K562 (cell line): Measurements from ENCODE around the gene PKIB. TPM values are rescaled to one million over a fixed set of nuclear protein-coding genes. Genes with fewer than 3 reads are reported as not detected.

ENCODE experiments used
- ATAC-seq: fragments of 200-7000 bp; cut with Tn5 transposase; 3 replicates; pipeline ENCODE4 v1.9.1; 2020; ENCODE audit warnings: moderate library complexity
- BruUV-seq: library from RNA; stranded (reverse); fragments of 400-500 nt; replicated peaks from 2 replicates; lab custom pipeline; 2021; lab: Mats Ljungman, UMichigan
- CTCF ChIA-PET: fragments of 300-600 bp; formaldehyde crosslinking; extraction: SDS; loops from one replicate; lab custom pipeline; 2021; ENCODE audit warnings: low intra/inter-chr PET ratio; lab: Yijun Ruan, JAX
- POLR2A ChIA-PET: fragments of 300-600, 350-650 bp; sonication (Branson Sonifier 250); formaldehyde crosslinking; extraction: SDS; loops from one replicate; lab custom pipeline; 2021; ENCODE audit warnings: antibody characterized with exemption, inconsistent platforms; lab: Yijun Ruan, JAX
- DNase-seq, 4 experiments: peaks; one replicate each; pipeline versions ENCODE4 v3.0.0 to v3.0.0-alpha.2; 2011 to 2018; ENCODE audit warnings: low spot score in 3 of 4, mixed read lengths in 3 of 4; ENCODE audit errors: extremely low read depth in 1 of 4
- FAIRE-seq: peaks from 2 replicates; lab custom pipeline; 2011; peaks lifted over from hg19 to GRCh38; lab: Jason Lieb, UNC
- H2AFZ ChIP-seq: 2 replicates; pipeline ENCODE4 v1.6.0; 2011; ENCODE audit warnings: low read depth, low read length, control low read depth, inconsistent platforms
- H3K27ac ChIP-seq: fragments of 200-600 bp; 3 replicates; pipeline ENCODE4 v1.8.0; 2011; ENCODE audit warnings: low read depth, mild to moderate bottlenecking, control low read depth, inconsistent platforms, low read length, moderate library complexity, mixed read lengths; ENCODE audit errors: extremely low read depth
- H3K27me3 ChIP-seq, 2 experiments: fragments of 300-600 bp in 1 of 2; 2 replicates in 1 of 2; 3 replicates in 1 of 2; pipeline versions ENCODE4 v1.6.0 to v1.8.0; 2011; ENCODE audit warnings: inconsistent platforms in 2 of 2, low read length in 2 of 2, mild to moderate bottlenecking in 1 of 2, mixed read lengths in 1 of 2, moderate library complexity in 1 of 2; ENCODE audit not compliant: control insufficient read depth in 2 of 2, insufficient read depth in 2 of 2
- H3K36me3 ChIP-seq: fragments of 300-600 bp; 3 replicates; pipeline ENCODE4 v1.8.0; 2011; ENCODE audit warnings: mild to moderate bottlenecking, low read length, inconsistent platforms; ENCODE audit not compliant: control insufficient read depth, insufficient read depth
- H3K4me1 ChIP-seq, 2 experiments: fragments of 200-600 bp in 1 of 2; replicated peaks in 1 of 2; 2 replicates in 1 of 2; 3 replicates in 1 of 2; pipeline versions ENCODE4 v1.5.1 to v1.8.0; 2011; ENCODE audit warnings: inconsistent platforms in 2 of 2, low read length in 2 of 2, mild to moderate bottlenecking in 1 of 2, mixed read lengths in 1 of 2, moderate library complexity in 1 of 2; ENCODE audit not compliant: control insufficient read depth in 2 of 2, insufficient read depth in 2 of 2
- H3K4me2 ChIP-seq: 2 replicates; pipeline ENCODE4 v1.6.1; 2011; ENCODE audit warnings: low read length, control low read depth, inconsistent platforms, mixed read lengths; ENCODE audit not compliant: insufficient read depth
- H3K4me3 ChIP-seq: fragments of 200-600 bp; sonication (generic), shearing (Covaris generic); 2 replicates; pipeline ENCODE4 v1.5.1; 2016; ENCODE audit warnings: control low read depth, inconsistent platforms
- H3K79me2 ChIP-seq: fragments of 200-600 bp; 3 replicates; pipeline ENCODE4 v1.8.0; 2011; ENCODE audit warnings: low read length, inconsistent platforms; ENCODE audit not compliant: control insufficient read depth, insufficient read depth
- H3K9ac ChIP-seq, 2 experiments: 2 replicates each; pipeline versions ENCODE4 v1.6.0 to v1.6.1; 2011; ENCODE audit warnings: low read depth in 2 of 2, low read length in 2 of 2, control low read depth in 1 of 2, inconsistent platforms in 1 of 2, mild to moderate bottlenecking in 1 of 2, mixed read lengths in 1 of 2; ENCODE audit not compliant: insufficient read depth in 1 of 2
- H3K9me1 ChIP-seq: one replicate; pipeline ENCODE4 v1.6.0; 2011; ENCODE audit warnings: inconsistent platforms, mild to moderate bottlenecking, low read length, moderate library complexity; ENCODE audit not compliant: control insufficient read depth, insufficient read depth
- H3K9me3 ChIP-seq: replicated peaks from 2 replicates; pipeline ENCODE4 v1.5.1; 2011; ENCODE audit warnings: low read depth, low read length, inconsistent platforms; ENCODE audit not compliant: control insufficient read depth, insufficient read depth
- H4K20me1 ChIP-seq: replicated peaks from 2 replicates; pipeline ENCODE4 v1.6.1; 2011; ENCODE audit warnings: low read length, inconsistent platforms, mixed read lengths; ENCODE audit not compliant: control insufficient read depth, insufficient read depth
- CCNT2 ChIP-seq: IDR thresholded peaks from 2 replicates; pipeline ENCODE4 v1.6.1; 2011; ENCODE audit warnings: borderline replicate concordance, low read depth, mild to moderate bottlenecking, moderate library complexity, mixed read lengths, low read length; ENCODE audit not compliant: insufficient read length; ENCODE audit errors: extremely low read depth
- ELK3 ChIP-seq: fragments of 450-650 bp; formaldehyde crosslinking; IDR thresholded peaks from 2 replicates; pipeline ENCODE4 v1.4.0; 2020; ENCODE audit warnings: mild to moderate bottlenecking
- ETS1 ChIP-seq: conservative IDR thresholded peaks from 2 replicates; pipeline ENCODE4 v1.6.1; 2011; ENCODE audit warnings: low read depth, mild to moderate bottlenecking, low read length; ENCODE audit not compliant: control insufficient read depth
- ETV1 ChIP-seq: fragments of 450-650 bp; conservative IDR thresholded peaks from 2 replicates; pipeline ENCODE4 v1.6.1; 2016; ENCODE audit warnings: missing genetic modification characterization, control low read depth, low read depth, missing compliant biosample characterization
- ID3 ChIP-seq, 2 experiments: fragments of 250-450 bp in 1 of 2; fragments of 450-650 bp in 1 of 2; sonication (Bioruptor Pico) in 1 of 2; IDR thresholded peaks; 2 replicates each; pipeline versions ENCODE4 v1.6.1 to v1.8.0; 2016 to 2021; ENCODE audit warnings: mild to moderate bottlenecking in 2 of 2, moderate library complexity in 2 of 2, missing compliant biosample characterization in 1 of 2, missing genetic modification characterization in 1 of 2
- KAT7 ChIP-seq: sonication (generic); formaldehyde crosslinking; IDR thresholded peaks from 2 replicates; pipeline ENCODE4 v1.8.0; 2022; ENCODE audit warnings: missing genetic modification reagents, mild to moderate bottlenecking, borderline replicate concordance
- L3MBTL2 ChIP-seq: fragments of 450-650 bp; IDR thresholded peaks from 2 replicates; pipeline ENCODE4 v1.6.1; 2016; ENCODE audit warnings: mild to moderate bottlenecking, moderate library complexity
- MECOM ChIP-seq: fragments of 250-450 bp; sonication (Bioruptor Pico); IDR thresholded peaks from 2 replicates; pipeline ENCODE4 v1.8.0; 2022; ENCODE audit warnings: inconsistent platforms
- NR2F6 ChIP-seq: fragments of 450-650 bp; formaldehyde crosslinking; IDR thresholded peaks from 2 replicates; pipeline ENCODE4 v1.4.0; 2020; ENCODE audit warnings: mild to moderate bottlenecking
- PTTG1 ChIP-seq: fragments of 450-650 bp; IDR thresholded peaks from 2 replicates; pipeline ENCODE4 v1.6.1; 2016; ENCODE audit warnings: low read depth, mild to moderate bottlenecking, missing genetic modification characterization, missing compliant biosample characterization
- TSHZ1 ChIP-seq: fragments of 250-450 bp; sonication (Bioruptor Pico); IDR thresholded peaks from 2 replicates; pipeline ENCODE4 v1.4.0; 2020; ENCODE audit warnings: mild to moderate bottlenecking, moderate library complexity
- ZNF143 ChIP-seq: sonication (generic); formaldehyde crosslinking; IDR thresholded peaks from 2 replicates; pipeline ENCODE4 v1.9.0; 2022; ENCODE audit warnings: mild to moderate bottlenecking, missing genetic modification reagents
- ZNF740 ChIP-seq, 3 experiments: fragments of 200-800 bp in 1 of 3; sonication (Bioruptor generic) in 1 of 3; sonication (generic) in 1 of 3; formaldehyde crosslinking in 1 of 3; IDR thresholded peaks; 2 replicates each; pipeline versions ENCODE4 v1.6.1 to v1.8.0; 2016 to 2022; ENCODE audit warnings: mild to moderate bottlenecking in 2 of 3, missing compliant biosample characterization in 2 of 3, missing genetic modification characterization in 2 of 3, missing genetic modification reagents in 1 of 3
- WGBS: fragments of 100-300 bp; shearing (Covaris generic); methylation state at CpG from one replicate; pipeline ENCODE4 v1.1.6; 2016; ENCODE audit warnings: low coverage, mixed read lengths; ENCODE audit not compliant: insufficient coverage; ENCODE audit errors: missing lambda C conversion rate; 5-methylcytosine and 5-hydroxymethylcytosine counted together
- in situ Hi-C: fragments of 300-500 bp; cut with MboI; formaldehyde crosslinking; loops from 4 replicates; pipeline ENCODE4 v1.15.0; 2018; ENCODE audit warnings: inconsistent platforms, mixed read lengths
- intact Hi-C: fragments of 100-400 bp; cut with micrococcal nuclease; formaldehyde crosslinking; loops from 2 replicates; pipeline ENCODE4 v1.14.2; 2022
- polyA plus RNA-seq, 8 experiments: library from polyadenylated mRNA; depleted of rRNA in 4 of 8; stranded (reverse) in 5 of 8; unstranded in 3 of 8; fragments of >200 nt; fragmentation: Nextera tagmentation in 2 of 8; fragmentation: Illumina TruSeq in 1 of 8; extraction: Ambion mirVana in 2 of 8; extraction: Trizol in 1 of 8; gene quantifications; 2 replicates each; pipeline versions ENCODE4 v1.2.1 to v1.2.3, GENCODE V29; 2011 to 2014; ENCODE audit warnings: inconsistent platforms in 1 of 8, missing spikeins in 1 of 8
- total RNA-seq, 7 experiments: library from RNA; depleted of rRNA in 6 of 7; stranded (reverse); fragments of >200 nt in 6 of 7; fragmentation: Illumina TruSeq in 2 of 7; extraction: Trizol in 2 of 7; gene quantifications; 2 replicates each; pipeline versions ENCODE4 v1.2.1 to v1.2.3, GENCODE V29; 2011 to 2021; ENCODE audit warnings: low replicate concordance in 1 of 7

The PKIB gene
- total and polyA plus RNA-seq, 9 of the 15 experiments (the other 6 are each of a cell fraction or from before 2014, with no cell fraction given): 14.8 to 37.5 (median 27.4) TPM

GRCh38 chr6:122660296-122660695 lies 50.1 kb downstream of the PKIB start:
- no peaks in the 10 kb centered on the region for H3K27me3 ChIP-seq
- H3K4me3 ChIP-seq: no peak overlapping the region
- no peaks in the 10 kb centered on the region for H4K20me1 ChIP-seq
- H3K9me3 ChIP-seq: no peaks in the 10 kb centered on the region
- H3K9ac ChIP-seq: no peak overlapping the region
- in situ Hi-C loops: no loop called here
- CTCF ChIA-PET: no interaction called here
- H3K36me3 ChIP-seq: no peaks in the 10 kb centered on the region
- DNase-seq (no peak), FAIRE-seq (peak; percentile 42), ATAC-seq (no peak)
- no peaks in the 10 kb centered on the region for H3K9me1 ChIP-seq
- no peak overlapping the region for H3K27ac ChIP-seq
- no peak overlapping the region; the same call in 1 of the 2 replicates for H2AFZ ChIP-seq
- H3K4me2 ChIP-seq: no peak overlapping the region
- no TSS peak for BruUV-seq
- H3K4me1 ChIP-seq: no peaks in the 10 kb centered on the region
- intact Hi-C loops: no loop called here
- H3K79me2 ChIP-seq: no peaks in the 10 kb centered on the region
- WGBS: 30% methylated on average over 3 of the region's 3 CpGs
- POLR2A ChIA-PET: no interaction called here
- no peak for TF ChIP-seq PTTG1 (tag)
- TF ChIP-seq CCNT2: no peak
- no peak for TF ChIP-seq ZNF740 (CRISPR knock-in tag; IDR thresholded peaks at IDR 0.05)
- no peak for TF ChIP-seq ZNF740 (tag; IDR thresholded peaks at IDR 0.05)
- TF ChIP-seq TSHZ1 (CRISPR knock-in tag): no peak
- no peak for TF ChIP-seq MECOM (CRISPR knock-in tag)
- no peak for TF ChIP-seq NR2F6 (CRISPR knock-in tag)
- no peak for TF ChIP-seq L3MBTL2
- no peak for TF ChIP-seq KAT7
- TF ChIP-seq ETS1: no peak
- no peak for TF ChIP-seq ETV1 (tag)
- no peak for TF ChIP-seq ID3 (CRISPR knock-in tag; IDR thresholded peaks at IDR 0.05)
- TF ChIP-seq ID3 (tag; IDR thresholded peaks at IDR 0.05): no peak
- no peak for TF ChIP-seq ELK3
- TF ChIP-seq ZNF143 (CRISPR knock-in tag): no peak
